ENCODE results near the gene NTN1.

GRCh38 chr17:9107527-9107926 is 86.2 kb downstream of the NTN1 start:
- TF ChIP-seq CTCF (conservative IDR thresholded peaks at IDR 0.05; ENCODE audit: low read length) (no peak), EZH2phosphoT487 (IDR thresholded peaks at IDR 0.05; ENCODE audit: borderline replicate concordance, low read depth, low read length) (no peak)

Data from OCI-LY7 (cell line).